Brain microvascular endothelial cell (primary cell): Measurements from ENCODE around the gene LDLRAD4.

Experiments used
- DNase-seq: peaks from one replicate; pipeline ENCODE4 v3.0.0-alpha.2; 2020
- H3K27ac ChIP-seq: fragments of 250-450 bp; sonication (Bioruptor Pico); 2 replicates; pipeline ENCODE4 v1.5.1; 2020; ENCODE audit warnings: mild to moderate bottlenecking, moderate library complexity
- H3K27me3 ChIP-seq: fragments of 250-450 bp; sonication (Bioruptor Pico); replicated peaks from 2 replicates; pipeline ENCODE4 v1.5.1; 2020; ENCODE audit warnings: mild to moderate bottlenecking
- H3K36me3 ChIP-seq: fragments of 250-450 bp; sonication (Bioruptor Pico); replicated peaks from 2 replicates; pipeline ENCODE4 v1.5.1; 2020; ENCODE audit warnings: mild to moderate bottlenecking
- H3K4me3 ChIP-seq: 2 replicates; pipeline ENCODE4 v1.5.1; 2011; ENCODE audit warnings: low read depth, mild to moderate bottlenecking, control low read depth, low read length, moderate library complexity
- CTCF ChIP-seq: IDR thresholded peaks from 2 replicates; pipeline ENCODE4 v1.5.1; 2011; ENCODE audit warnings: low read depth, mild to moderate bottlenecking, moderate library complexity, low read length, control low read depth, inconsistent platforms; ENCODE audit errors: missing control alignments
- in situ Hi-C: cut with HindIII; loops from 2 replicates; pipeline ENCODE4 v1.10.0; 2017; ENCODE audit warnings: low sequenced_read_pairs, low pct_ligation_motif_present

LDLRAD4 gene

GRCh38 chr18:13223311-13224143, 5.0 kb downstream of the LDLRAD4 start:
- DNase-seq: no peak
- H3K4me3 ChIP-seq: no peak overlapping the region
- in situ Hi-C loops: no loop called here
- no peaks in the 10 kb centered on the region for H3K36me3 ChIP-seq
- peaks cover 34% of the 10 kb centered on the region for H3K27me3 ChIP-seq
- TF ChIP-seq CTCF: no peak
- no peak overlapping the region for H3K27ac ChIP-seq

GRCh38 chr18:13225261-13225660, 6.7 kb downstream of the LDLRAD4 start:
- Histone ChIP-seq H3K4me3 (no peak overlapping the region), H3K36me3 (no peaks in the 10 kb centered on the region), H3K27ac (no peak overlapping the region), H3K27me3 (peaks cover 17% of the 10 kb centered on the region)
- no peak for DNase-seq
- no peak for TF ChIP-seq CTCF
- in situ Hi-C loops: no loop called here

- DNase-seq: no peak
- in situ Hi-C loops: no loop called here
- Histone ChIP-seq H3K4me3 (no peak overlapping the region), H3K36me3 (no peaks in the 10 kb centered on the region), H3K27ac (no peak overlapping the region), H3K27me3 (peaks cover 6% of the 10 kb centered on the region)
- no peak for TF ChIP-seq CTCF
Measured at GRCh38 chr18:13226533-13227144, 8.1 kb downstream of the LDLRAD4 start.

GRCh38 chr18:13227910-13228309, 9.3 kb downstream of the LDLRAD4 start:
- peaks cover 2% of the 10 kb centered on the region for H3K27me3 ChIP-seq
- no peak for DNase-seq
- no peak overlapping the region for H3K27ac ChIP-seq
- no peak overlapping the region for H3K4me3 ChIP-seq
- in situ Hi-C loops: no loop called here
- TF ChIP-seq CTCF: no peak
- no peaks in the 10 kb centered on the region for H3K36me3 ChIP-seq

- DNase-seq: no peak
- Histone ChIP-seq H3K27me3 (no peaks in the 10 kb centered on the region), H3K27ac (no peak overlapping the region), H3K4me3 (no peak overlapping the region), H3K36me3 (no peaks in the 10 kb centered on the region)
- in situ Hi-C loops: no loop called here
- TF ChIP-seq CTCF: no peak
Measured at GRCh38 chr18:13229001-13229671, 10.6 kb downstream of the LDLRAD4 start.
